GM21447 (cell line): ENCODE results near the gene NHERF1.

Experiments
- ATAC-seq: cut with Tn5 transposase; IDR thresholded peaks from one replicate; pipeline ENCODE4 v1.9.1; 2021; ENCODE audit not compliant: unreplicated experiment

NHERF1 gene

DNA sequence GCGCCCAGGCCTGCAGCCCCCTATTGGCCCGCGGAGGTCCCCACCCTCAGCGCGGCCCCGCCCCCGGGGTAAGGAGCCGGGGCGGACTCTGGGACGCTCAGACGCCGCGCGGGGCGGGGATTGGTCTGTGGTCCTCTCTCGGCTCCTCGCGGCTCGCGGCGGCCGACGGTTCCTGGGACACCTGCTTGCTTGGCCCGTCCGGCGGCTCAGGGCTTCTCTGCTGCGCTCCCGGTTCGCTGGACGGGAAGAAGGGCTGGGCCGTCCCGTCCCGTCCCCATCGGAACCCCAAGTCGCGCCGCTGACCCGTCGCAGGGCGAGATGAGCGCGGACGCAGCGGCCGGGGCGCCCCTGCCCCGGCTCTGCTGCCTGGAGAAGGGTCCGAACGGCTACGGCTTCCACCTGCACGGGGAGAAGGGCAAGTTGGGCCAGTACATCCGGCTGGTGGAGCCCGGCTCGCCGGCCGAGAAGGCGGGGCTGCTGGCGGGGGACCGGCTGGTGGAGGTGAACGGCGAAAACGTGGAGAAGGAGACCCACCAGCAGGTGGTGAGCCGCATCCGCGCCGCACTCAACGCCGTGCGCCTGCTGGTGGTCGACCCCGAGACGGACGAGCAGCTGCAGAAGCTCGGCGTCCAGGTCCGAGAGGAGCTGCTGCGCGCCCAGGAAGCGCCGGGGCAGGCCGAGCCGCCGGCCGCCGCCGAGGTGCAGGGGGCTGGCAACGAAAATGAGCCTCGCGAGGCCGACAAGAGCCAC, at the start of gene NHERF1:
Gene NHERF1, plus strand, starts transcription at position 100 of the 750 bp plus-strand sequence. Its CDS starts 219 bp downstream, at position 319.
- peak; percentile 77 for ATAC-seq

DNA sequence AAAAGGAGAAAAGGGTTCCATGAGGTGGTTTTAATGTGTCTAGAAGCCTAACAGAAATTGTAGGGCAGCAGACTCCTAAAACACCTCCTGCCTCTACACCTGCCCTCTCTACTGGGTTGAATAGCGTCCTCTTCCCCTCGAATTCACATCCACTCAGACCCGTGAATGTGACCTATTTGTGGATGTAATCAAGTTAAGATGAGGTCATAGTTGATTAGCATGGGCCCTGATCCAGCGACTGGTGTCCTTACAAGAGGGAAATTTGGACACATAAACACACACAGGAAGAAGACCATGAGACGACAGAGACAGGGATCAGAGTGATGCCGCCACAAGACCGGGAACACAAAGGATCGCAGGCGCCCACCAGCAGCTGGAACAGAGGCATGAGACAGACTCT, 49.2 kb upstream of the NHERF1 start:
- ATAC-seq, result no peak

DNA sequence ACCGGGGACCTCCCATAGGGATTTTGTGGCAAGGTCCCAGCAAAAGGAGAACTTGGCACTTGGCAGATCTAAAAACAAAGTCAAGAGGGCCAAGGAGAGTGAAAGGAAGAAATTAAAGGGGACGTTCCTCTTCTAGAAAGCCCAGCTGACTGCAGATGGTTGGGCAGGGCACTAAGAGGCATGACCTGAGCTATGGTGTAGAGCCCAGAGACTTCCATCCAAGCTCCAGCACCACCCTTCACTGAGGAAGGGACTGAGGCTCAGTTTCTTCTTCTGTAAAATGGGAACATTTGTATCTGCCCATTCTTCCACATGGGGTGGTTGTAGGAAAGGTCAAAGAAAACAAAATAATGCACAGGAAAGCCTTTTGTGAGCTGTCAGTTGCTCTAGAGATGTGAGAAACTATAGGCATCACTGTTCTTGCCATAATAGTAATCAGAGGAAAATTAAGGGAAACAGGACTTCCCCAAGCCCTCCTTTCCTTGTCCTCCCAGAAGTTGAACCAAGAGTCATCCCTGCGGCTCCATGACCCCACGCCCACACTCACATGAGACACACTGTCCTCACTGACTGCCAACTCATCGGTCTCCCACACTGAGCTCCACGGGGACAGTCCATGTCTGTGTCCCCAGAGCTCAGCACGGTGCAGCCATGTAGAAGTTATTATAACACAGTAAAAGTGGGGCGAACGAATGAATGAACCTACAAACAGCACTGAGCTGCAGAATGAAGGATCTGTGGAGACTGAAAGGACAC, 46.1 kb upstream of the NHERF1 start:
- ATAC-seq, result no peak

DNA sequence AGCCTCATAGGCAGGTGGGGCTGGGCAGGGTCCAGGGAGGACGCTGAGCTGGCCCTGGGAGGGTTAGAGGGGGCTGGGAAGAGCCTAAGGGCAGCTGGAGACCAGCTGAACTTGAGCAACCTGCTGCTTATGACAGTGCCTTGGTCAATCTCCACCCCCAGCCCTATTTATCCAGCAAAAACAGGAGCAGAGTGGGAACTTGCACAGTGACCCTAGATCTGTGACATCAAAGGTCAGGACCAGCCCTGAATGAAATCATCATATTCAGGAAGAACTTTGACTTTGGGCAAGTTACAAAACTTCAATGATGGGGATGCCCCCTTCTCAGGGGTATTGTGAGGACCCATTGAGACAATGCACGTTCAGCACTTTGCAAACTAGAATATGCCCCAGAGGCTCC, 45.1 kb upstream of the NHERF1 start:
- no peak for ATAC-seq

DNA sequence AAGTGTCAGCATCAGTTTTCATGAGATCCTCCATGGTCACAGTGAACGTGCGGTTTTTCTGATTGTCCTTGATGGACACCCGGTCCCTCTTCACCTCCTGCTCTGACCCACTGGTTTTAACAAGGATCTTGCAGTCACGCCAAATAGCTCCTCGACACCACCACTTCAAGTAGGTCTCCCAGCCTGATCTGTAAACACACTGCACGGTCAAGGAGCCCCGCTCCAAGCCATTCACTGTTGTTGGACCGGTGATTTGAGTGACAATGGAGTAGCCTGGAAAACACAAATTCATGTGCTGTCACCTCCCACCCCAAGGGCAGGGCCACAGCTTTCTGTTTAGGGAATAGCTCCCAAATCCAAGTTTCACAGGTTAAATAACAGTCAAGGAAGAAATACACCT, 43.9 kb upstream of the NHERF1 start:
- no peak for ATAC-seq

DNA sequence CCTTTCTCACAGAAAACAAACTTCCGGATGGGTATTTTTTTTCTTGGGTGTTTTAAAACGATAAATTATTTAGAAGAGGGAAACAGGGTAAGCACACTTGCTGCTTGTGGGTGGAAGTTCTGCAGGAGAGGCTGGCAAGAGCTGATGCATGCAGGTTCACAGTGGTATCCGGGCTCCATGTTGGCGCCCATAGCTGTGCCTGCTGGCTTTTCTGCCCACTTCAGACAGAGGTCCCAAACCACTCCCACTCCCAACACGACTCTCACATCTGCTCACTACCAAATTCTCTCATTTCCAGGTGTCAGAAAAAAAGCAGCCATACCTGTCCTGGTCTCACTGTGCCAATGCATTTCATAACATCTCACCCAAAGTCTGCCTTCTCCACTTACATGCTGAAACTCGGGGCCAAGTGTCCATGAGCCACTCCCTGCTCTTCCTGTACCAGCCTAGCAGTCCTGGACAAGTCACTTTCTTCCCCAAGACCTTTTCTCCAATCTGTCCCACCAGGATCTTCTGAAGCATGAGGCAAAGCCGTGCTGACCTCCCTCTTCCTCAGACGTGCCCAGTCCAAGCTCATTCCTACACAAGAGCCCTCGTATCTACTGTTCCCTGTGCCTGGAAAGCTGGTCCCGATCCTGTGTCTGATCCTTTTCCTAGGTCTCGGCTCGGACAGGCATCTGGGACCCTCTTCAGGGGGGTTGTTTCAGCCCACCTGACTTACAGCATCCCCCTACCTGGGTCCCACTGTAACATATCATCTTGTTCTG, 37.2 kb upstream of the NHERF1 start:
- no peak for ATAC-seq

DNA sequence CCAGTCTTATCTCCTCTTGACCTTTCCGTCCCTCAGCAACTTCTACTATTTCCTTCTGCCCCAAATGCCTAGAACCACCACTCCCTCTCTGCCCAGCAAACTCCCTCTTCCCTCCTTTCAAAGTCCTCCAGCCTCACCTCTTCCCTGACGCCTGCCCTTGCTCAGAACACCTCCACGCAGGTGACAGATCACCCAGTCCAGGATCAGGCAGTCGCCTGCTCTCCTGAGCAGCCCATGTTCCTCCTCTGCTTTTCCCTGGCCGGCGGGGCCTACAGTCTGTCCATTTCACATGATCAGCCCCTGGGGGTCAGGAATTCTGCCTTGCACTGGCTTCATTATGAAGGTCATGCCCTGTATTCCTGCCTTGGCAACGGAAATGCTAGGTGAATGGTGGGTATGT, 36.1 kb upstream of the NHERF1 start:
- ATAC-seq, result no peak

DNA sequence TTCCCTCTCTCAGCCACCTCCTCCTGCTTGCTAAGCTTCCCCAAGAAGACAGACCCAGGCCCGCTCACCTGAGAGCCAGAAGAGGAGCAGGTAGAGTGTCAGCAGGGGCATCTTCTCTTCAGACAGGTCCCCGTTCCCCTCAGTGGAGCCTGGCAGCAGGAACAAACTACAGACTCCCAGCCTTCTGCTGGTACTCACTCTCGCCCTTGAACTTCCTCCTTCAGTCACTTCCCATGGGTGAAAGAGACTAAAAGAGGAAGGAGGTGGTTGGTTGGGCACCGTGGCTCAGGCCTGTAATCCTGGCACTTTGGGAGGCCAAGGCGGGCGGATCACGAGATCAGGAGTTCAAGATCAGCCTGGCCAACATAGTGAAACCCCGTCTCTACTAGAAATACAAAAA, 35.7 kb upstream of the NHERF1 start, which contains the start of gene CD300LF:
Gene CD300LF, minus strand, starts transcription at position 168 of the 400 bp plus-strand sequence. Its CDS starts 57 bp downstream, at position 111.
- no peak for ATAC-seq

DNA sequence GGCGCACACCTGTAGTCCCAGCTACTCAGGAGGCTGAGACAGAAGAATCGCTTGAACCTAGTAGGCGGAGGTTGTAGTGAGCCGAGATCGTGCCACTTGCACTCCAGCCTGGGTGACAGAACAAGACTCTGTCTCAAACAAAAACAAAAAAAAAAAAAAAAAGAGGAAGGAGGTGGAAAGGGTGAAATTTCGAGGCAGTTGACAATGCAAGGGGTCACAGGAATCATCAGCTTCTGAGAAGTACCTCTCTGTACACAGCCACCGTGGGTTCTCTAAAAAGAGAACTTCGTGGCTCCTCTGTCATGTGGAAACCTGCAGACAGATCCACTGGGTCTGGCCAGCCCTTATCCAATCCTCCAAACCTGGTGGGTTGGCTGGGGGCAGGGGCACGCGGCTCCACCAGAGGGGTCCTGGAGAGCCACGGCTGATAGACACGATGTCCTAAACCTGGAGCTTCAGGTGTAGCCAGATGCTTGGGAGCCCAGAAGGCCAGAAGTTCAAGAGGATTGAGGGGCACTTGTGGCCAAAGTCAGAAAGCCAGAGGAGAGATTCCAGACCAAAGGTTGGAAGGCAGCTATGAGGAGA, 35.2 kb upstream of the NHERF1 start:
- ATAC-seq, result no peak

DNA sequence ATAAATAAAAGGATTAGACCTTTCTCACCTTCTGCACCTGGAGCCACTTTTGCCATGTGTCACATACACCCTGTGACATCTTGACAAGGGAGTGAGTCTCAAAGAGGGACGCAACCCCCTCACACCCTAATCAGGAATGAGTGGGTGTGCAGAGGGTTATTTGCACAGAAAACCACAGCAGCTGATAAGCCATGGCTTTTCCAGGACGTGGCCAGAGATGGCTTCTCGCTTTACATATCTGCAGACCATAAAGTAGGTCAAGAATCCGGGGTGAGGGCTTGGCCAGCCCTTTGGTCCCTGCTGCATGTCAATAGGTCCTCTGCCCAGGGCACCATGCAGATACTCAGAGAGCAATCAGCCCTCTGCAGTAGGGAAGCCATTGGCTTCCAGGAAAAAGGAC, 33.3 kb upstream of the NHERF1 start:
- ATAC-seq, result no peak

DNA sequence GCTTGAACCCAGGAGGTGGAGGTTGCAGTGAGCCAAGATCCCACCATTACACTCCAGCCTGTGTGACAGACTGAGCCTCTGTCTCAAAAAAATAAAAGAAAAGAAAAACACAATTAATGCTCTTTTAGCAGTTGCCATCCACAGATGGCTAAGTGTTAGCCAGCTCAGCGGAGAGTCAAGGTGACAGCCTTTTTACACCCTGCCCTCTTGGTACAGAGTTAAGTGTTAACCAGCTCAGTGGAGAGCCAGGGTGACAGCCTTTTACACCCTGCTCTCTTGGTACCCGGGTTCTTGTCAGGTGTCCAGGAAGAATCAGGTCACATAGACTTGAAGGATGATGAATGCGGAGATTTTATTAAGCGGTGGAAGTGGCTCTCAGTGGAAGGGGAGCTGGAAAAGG, 27.9 kb upstream of the NHERF1 start:
- no peak for ATAC-seq

DNA sequence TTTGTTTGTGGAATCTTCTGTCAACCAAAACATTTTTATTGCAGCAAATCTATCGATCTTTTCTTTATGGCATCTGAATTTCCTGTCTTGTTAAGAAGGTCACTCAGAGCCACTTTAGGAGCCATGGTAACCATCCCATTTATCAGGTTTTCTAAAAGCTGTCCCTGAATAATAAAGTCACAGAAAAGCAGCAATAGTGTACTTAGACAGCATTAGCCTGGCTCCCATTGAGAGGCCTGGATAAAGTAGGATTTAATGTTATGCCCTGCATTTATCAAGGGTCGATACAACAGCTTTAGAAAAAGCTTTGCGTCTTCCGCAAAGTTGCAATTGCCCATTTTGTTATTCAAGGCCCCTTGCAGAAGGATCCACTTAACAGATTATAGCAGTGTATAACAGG, 25.6 kb upstream of the NHERF1 start:
- no peak for ATAC-seq

DNA sequence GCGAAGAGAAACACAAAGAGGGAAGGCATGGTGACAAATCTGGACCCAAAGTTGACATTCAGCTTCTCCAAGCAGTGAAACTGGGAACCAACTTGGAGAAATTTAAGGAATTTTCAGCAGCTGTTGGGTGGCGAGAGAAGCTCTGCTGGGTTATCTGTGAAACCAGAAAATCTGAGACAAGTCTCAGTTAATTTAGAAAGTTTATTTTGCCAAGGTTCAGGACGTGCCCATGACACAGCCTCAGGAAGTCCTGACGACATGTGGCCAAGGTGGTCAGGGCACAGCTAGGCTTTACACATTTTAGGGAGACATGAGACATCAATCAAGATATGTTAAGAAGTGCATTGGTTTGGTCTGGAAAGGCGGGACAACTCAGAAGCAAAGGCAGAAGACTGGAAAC, 24.5 kb upstream of the NHERF1 start:
- ATAC-seq, result no peak

DNA sequence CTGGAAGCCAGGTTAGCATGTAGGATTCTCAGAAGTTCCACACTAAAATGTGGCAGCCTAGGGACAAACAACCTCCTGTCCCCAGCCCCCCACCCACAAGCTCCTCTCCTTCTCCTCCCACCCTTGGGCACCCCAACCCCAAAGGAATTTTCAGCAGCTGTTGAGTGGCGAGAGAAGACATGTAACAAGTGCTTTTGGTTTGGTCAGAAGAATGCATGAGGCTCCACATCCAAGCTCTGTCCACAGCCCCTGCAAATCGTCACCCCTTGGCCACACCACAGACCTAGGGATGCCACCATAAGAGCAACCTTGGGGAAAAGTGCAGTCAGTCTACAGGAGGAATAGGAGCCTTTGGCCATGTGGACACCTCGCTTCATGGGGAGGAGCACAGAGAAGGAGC, 23.3 kb upstream of the NHERF1 start:
- no peak for ATAC-seq

DNA sequence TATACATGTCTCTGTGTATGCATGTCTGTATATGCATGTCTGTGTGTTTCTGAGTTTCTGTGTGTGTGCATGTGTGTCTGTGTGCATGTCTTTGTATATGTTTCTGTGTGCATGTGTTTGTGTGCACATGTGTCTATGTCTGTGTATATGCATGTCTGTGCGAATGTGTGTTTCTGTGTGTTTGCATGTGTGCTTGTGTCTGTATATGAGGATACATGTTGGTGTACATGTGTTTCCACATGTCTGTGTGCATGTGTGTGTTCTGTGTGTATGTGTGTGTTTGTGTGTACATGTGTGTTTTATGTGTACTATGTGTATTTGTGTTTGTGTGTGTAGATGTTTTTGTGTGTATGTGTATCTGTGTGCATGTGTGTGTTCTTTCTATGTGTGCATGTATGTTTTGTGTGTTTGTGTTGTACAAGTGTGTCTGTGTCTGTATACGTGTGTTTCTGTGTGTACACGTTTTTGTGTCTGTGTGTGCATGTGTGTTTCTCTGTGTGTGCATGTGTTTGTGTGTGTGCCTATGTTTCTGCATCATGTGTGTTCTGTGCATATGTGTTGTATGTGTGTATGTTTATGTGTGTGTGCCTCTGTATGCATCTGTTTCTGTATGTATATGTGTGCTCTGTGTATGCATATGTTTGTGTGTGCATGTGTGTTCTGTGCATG, 20.3 kb upstream of the NHERF1 start:
- ATAC-seq, result no peak

DNA sequence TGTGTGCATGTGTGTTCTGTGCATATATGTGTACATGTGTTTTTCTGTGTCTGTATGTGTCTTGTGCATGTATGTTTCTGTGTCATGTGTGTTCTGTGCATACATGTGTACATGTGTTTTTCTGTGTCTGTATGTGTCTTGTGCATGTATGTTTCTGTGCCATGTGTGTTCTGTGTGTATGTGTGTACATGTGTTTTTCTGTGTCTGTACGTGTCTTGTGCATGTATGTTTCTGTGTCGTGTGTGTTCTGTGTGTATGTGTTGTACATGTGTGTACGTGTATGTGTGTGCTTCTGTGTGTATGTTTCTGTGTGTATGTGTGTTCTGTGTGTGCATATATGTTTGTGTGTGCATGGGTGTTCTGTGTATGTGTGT, 19.7 kb upstream of the NHERF1 start:
- ATAC-seq, result no peak

DNA sequence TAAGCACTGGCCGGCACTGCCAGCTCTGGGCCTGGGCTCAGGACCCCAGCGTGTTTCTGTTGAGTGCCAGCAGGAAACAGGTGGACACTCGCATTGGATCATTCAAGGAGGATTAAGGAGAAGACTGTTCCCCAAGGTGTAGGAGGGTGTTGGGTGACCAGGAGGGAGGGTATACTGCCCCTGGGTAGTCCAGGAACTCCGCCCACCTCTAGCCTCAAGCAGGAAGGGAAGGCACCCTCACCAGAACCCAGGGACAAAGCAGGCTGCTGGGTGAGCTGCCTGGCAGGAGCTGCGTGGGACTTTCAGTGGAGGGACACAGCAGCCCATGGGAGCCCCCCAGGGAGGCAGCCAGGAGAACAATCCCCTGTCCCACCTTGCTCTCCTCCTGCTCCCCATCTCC, 19.1 kb upstream of the NHERF1 start:
- no peak for ATAC-seq

DNA sequence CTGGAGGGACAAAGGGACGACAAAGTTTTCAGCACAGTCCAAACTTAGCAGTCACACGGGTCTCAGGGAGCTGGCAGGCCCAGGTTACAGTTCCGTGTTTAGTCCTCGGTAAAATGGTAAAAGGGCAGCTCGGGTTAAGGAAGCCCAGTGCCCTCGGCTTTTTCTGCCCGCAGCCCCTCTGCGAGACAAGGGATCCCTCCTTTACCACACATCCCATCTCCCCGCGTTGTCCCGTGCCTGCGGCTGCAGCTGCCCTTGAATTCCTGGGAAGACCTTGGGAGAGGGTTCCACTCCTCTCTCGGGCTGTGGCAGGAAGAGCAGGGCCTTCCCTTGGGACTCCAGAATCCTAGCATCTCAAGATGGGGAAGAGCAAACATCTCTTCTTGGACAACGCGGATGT, 18.6 kb upstream of the NHERF1 start:
- ATAC-seq, result no peak

DNA sequence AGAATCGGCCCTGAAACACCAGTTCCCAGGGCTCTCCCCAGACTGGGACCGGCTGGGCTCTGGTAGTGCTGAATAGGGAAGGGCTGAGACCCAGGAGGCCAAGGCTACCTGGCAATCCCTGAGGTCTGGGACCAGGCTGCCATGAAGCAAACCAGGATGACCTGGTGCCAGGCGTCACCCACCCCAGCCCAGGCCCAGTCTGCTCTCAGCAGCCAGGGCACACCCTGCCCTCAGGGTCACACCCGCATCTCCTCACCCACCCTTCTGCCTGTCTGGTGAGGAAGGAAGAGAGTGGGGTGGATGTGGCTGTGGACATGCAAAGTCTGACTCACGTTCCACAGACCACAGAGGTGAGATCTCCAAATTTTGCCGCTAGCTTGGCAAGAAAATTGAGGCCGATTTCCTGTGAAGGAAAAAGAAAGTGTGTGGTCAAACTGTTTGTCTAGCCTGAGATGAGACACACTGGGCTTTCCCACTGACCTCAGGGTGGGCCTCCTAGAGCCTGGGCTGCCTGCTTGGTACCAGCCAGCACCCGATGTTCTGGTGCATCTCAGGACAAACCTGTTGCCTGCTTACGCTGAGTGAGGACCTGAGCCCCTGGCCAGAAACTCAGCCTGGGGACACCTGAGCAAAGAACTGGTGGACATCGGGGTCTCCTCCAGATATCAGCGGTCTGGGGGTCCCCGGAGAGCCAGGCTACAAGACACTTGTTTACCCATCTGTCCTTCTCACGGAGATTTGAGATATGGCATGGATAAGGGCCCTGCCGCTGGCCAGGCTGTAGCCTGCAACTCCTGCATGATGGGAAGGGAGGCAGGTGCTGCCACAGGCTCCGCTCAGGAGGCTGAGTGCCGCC, 17.7 kb upstream of the NHERF1 start:
- no peak for ATAC-seq

DNA sequence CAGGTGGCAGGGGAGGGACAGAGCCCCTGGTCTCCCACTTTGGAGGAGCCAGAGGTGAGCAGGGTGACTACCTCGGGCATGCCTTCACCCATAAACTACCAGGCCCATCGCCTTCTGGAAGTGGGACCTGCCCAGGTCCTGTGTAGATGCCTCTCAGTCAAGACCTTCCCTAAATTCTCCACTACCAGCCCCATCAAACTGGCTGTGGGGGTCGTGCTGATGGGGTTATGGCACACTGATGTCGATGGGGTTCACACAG, 17.2 kb upstream of the NHERF1 start:
- ATAC-seq, result no peak
